ENCODE results near the gene ADGRD2.

DNA sequence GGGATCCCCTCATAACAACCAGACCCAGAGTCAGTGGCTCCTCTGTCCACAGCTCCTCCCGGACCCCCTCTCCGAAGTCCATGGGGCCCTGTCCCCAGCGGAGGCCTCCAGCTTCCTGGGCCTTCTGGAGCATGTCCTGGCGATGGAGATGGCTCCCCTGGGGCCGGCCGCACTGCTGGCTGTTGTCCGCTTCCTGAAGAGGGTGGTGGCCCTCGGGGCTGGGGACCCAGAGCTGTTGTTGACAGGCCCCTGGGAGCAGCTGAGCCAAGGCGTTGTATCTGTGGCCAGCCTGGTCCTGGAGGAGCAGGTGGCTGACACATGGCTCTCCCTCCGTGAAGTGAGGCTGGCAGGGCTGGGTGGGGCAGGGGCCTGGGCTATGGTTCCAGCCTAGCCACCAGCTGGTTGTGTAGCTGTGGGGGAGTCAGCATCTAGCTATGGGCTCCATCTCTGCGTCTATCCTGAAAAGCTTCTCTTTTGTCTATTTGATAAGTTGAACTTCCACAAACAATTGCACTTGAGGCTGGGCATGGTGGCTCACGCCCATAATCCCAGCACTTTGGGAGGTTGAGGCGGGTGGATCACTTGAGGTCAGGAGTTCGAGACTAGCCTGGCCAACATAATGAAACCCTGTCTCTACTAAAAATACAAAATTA is 4.7 kb downstream of the ADGRD2 start:
- TF ChIP-seq POLR2A (IDR thresholded peaks at IDR 0.05) (no peak), POLR2AphosphoS5 (IDR thresholded peaks at IDR 0.05) (no peak), EP300 (IDR thresholded peaks at IDR 0.05) (no peak)
- TF ChIP-seq, protein P1, sequence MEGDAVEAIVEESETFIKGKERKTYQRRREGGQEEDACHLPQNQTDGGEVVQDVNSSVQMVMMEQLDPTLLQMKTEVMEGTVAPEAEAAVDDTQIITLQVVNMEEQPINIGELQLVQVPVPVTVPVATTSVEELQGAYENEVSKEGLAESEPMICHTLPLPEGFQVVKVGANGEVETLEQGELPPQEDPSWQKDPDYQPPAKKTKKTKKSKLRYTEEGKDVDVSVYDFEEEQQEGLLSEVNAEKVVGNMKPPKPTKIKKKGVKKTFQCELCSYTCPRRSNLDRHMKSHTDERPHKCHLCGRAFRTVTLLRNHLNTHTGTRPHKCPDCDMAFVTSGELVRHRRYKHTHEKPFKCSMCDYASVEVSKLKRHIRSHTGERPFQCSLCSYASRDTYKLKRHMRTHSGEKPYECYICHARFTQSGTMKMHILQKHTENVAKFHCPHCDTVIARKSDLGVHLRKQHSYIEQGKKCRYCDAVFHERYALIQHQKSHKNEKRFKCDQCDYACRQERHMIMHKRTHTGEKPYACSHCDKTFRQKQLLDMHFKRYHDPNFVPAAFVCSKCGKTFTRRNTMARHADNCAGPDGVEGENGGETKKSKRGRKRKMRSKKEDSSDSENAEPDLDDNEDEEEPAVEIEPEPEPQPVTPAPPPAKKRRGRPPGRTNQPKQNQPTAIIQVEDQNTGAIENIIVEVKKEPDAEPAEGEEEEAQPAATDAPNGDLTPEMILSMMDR (IDR thresholded peaks at IDR 0.05): no peak
